Pancreas (tissue), 10 donors: ENCODE measurements around the gene FOXB2. TPM values are rescaled to one million over a fixed set of nuclear protein-coding genes. Genes with fewer than 3 reads are reported as not detected.

Experiments
- ATAC-seq, 4 donors: fragments of 200-7000 bp; cut with Tn5 transposase; one replicate each; pipeline versions ENCODE4 v1.8.0 to v1.9.1; 2020; ENCODE audit warnings: mild to moderate bottlenecking in 4 of 4, moderate library complexity in 4 of 4
- DNase-seq, 6 donors: peaks; one replicate each; pipeline ENCODE4 v3.0.0-alpha.2; 2020
- FAIRE-seq: peaks from 2 replicates; lab custom pipeline; 2012; peaks lifted over from hg19 to GRCh38; lab: Jason Lieb, UNC
- H3K27ac ChIP-seq, 4 donors: fragments of 200-600 bp; sonication (generic); 1 replicate in 3 of 4; 2 replicates in 1 of 4; pipeline versions ENCODE4 v1.5.0 to v1.8.0; 2020
- H3K27me3 ChIP-seq, 4 donors: fragments of 200-600 bp; one replicate each; pipeline ENCODE4 v1.8.0; 2021
- H3K36me3 ChIP-seq, 3 donors: fragments of 200-600 bp; sonication (generic) in 1 of 3; one replicate each; pipeline versions ENCODE4 v1.5.0 to v1.8.0; 2020 to 2021
- H3K4me1 ChIP-seq, 3 donors: fragments of 200-600 bp; one replicate each; pipeline ENCODE4 v1.8.0; 2021
- H3K4me3 ChIP-seq, 4 donors: fragments of 200-600 bp; sonication (generic) in 2 of 4; one replicate each; pipeline versions ENCODE4 v1.5.0 to v1.8.0; 2020 to 2021
- H3K9me3 ChIP-seq, 4 donors: fragments of 200-600 bp; one replicate each; pipeline ENCODE4 v1.8.0; 2021
- WGBS, 2 donors: extraction: QIAGEN DNeasy Blood & Tissue Kit; methylation state at CpG; one replicate each; pipeline ENCODE4 v1.1.7; 2013; 5-methylcytosine and 5-hydroxymethylcytosine counted together
- intact Hi-C, 3 donors: fragments of 100-400 bp; cut with DNase I; formaldehyde crosslinking; loops; one replicate each; pipeline versions ENCODE4 v1.11.1 to v1.14.2; 2022
- polyA plus RNA-seq, 2 donors: library from polyadenylated mRNA; stranded (reverse); fragments of 200-250 nt; gene quantifications; one replicate each; pipeline ENCODE4 v1.2.3, GENCODE V29; 2013
- total RNA-seq, 6 donors: library from RNA; stranded (reverse); fragmentation: NEBNext Ultra II Directional in 4 of 6; extraction: Animal tissue kit (Norgen Biotek cat#: 25700) in 4 of 6; gene quantifications; one replicate each; pipeline versions ENCODE4 v1.2.1 to v1.2.4, GENCODE V29; 2021 to 2023
- TF ChIP-seq, protein P1 (sequence below), 4 donors: fragments of 200-600 bp; sonication (generic) in 3 of 4; IDR thresholded peaks; one replicate each; pipeline versions ENCODE4 v1.5.0 to v1.8.0; 2021; ENCODE audit warnings: antibody characterized with exemption in 4 of 4
- donor health status: healthy with polysubstance abuse.
- donor health status: DM: no; HTN: no; CAD: no; lungs with moderate emphysema.
- donor health status: DM: no; HTN: no; CAD: no.
- donor health status: control.
- donor health status: control.
- donor health status: Bipolar disorder and iron deficiency.
- donor health status: DM: yes; HTN: yes; CAD: no.
- donor health status: DM: no; HTN: no; CAD: no.
- donor health status: DM: no; HTN: no; CAD: no.
- donor health status: DM: yes; HTN: yes; CAD: no.

Gene FOXB2
- total and polyA plus RNA-seq, 8 donors: not detected

DNA sequence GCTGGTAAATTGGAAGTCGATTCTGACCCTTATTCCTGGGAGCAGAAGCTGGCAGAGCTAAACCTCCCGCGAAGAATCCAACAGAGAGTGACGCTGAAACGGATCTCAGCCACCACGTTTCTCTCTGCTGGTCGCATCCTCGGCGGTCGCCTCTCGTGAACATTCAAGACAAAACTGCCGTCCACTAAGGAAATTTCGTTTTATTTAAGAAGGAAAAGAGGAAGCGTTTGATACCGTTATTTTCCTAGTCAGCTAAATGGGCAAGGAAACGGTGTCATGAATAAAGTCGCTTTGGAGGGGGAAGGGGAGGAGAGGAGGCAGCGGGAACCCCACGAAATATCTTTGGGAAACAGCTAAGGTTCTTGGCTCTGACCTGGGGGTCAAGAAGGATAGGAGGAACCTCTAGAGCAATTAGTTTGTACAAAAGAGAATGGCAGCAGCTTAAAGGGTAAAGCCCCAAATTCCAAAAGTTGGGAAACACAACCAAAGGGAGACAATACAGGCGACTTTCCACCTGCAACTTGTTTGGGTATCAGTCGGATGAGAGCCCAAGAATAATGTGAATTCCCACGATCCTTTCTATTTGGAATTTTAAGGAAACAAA is 1.9 kb downstream of the FOXB2 start:
- WGBS, 2 donors: 3 to 7% methylated on average over 22 of the region's 22 CpGs
- H3K4me1 ChIP-seq: peaks cover 0 to 8% (median 4%) of the 10 kb centered on the region in 3 donors

DNA sequence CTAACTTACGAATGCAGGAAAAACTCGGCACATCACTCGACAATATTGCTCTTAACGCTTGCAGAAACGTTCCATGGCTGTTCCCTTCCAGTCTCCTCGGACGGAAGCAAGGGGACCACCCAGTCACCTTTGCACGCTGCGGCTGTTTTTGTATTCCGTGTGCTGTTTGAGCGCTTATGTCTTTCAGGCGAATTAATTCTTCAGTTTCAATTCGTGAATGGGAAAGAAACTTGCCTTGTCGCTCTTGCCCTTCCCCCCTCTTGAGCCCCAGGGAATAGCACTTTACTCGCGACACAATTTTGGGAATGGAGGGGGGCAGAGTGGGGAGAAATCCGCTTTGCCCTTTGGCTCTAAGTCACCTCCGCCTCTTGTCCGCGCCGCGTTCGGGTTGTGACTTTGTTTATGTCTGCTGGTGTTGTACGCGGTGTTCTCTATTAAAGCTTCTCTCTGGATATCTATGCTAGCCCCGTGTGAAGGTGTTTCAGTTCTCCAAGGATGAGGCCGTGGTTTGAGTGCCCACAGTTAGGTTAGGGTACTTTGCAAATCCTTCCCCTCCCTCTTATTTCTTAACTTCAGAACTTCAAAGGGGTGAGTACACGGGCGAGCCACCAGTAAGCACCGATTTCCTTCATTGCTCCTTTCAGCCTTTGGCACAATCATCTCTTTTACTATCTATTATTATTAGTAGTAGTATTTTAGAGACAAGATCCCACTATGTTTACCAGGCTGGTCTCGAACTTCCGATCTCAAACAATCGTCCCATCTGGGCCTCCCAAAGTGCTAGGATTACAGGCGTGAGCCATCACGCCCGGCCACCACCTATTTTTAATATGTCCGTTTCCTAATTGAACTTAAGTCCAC is 2.7 kb downstream of the FOXB2 start:
- ATAC-seq (no peak), FAIRE-seq (no peak), DNase-seq (no peak)
- Histone ChIP-seq H3K4me3 (no peak overlapping the region), H3K9me3 (no peaks in the 10 kb centered on the region), H3K36me3 (no peaks in the 10 kb centered on the region), H3K4me1 (peaks cover 0 to 8% (median 4%) of the 10 kb centered on the region in 3 donors), H3K27me3 (peaks cover 5 to 65% (median 20%) of the 10 kb centered on the region in 4 donors), H3K27ac (no peak overlapping the region)
- intact Hi-C loops: no loop called here
- TF ChIP-seq, protein P1, sequence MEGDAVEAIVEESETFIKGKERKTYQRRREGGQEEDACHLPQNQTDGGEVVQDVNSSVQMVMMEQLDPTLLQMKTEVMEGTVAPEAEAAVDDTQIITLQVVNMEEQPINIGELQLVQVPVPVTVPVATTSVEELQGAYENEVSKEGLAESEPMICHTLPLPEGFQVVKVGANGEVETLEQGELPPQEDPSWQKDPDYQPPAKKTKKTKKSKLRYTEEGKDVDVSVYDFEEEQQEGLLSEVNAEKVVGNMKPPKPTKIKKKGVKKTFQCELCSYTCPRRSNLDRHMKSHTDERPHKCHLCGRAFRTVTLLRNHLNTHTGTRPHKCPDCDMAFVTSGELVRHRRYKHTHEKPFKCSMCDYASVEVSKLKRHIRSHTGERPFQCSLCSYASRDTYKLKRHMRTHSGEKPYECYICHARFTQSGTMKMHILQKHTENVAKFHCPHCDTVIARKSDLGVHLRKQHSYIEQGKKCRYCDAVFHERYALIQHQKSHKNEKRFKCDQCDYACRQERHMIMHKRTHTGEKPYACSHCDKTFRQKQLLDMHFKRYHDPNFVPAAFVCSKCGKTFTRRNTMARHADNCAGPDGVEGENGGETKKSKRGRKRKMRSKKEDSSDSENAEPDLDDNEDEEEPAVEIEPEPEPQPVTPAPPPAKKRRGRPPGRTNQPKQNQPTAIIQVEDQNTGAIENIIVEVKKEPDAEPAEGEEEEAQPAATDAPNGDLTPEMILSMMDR (IDR thresholded peaks at IDR 0.05): no peak
- 9% methylated on average over 37 of the region's 37 CpGs for WGBS, 2 donors

More for the DNA sequence above, 1.9 kb downstream of the FOXB2 start:
- TF ChIP-seq, protein P1 (IDR thresholded peaks at IDR 0.05): no peak
- ATAC-seq (no peak), DNase-seq (no peak), FAIRE-seq (no peak)
- no peak overlapping the region for H3K4me3 ChIP-seq
- H3K9me3 ChIP-seq: no peaks in the 10 kb centered on the region
- peaks cover 5 to 68% (median 20%) of the 10 kb centered on the region in 4 donors for H3K27me3 ChIP-seq
- intact Hi-C loops: no loop called here
- H3K27ac ChIP-seq: no peak overlapping the region
- no peaks in the 10 kb centered on the region for H3K36me3 ChIP-seq

DNA sequence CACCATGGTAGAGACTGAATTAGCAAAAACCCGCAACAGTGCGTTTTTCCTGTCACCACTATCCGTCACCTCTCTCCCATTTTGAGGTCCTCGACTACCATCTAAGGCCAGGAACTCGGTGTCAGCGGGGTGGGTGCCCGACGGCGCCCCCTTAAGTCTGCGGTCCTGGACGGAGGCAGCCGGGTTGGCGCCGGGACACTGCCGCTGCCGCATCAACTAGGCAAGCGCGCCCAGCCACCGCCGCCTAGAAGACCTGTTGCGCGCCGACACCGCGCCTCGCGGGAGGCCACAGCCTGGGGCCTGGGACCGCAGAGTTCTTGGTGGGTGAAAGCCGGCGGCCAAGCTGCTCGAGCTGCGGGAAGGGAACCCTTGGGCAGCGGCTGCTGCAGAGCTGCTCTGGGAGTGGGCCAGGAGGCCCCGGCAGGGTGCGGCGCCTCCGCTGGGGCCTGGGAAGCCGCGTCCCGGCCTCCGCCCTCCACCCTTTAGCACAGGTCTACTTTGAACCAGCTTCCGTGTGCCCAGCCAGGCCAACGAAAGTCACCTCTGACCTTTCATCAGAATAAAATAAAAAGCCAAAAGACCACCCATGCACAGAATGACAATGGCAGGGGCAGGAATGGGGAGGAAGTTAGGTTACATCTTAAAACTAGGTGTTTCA is 3.5 kb downstream of the FOXB2 start:
- H3K36me3 ChIP-seq: no peaks in the 10 kb centered on the region
- TF ChIP-seq, protein P1 (IDR thresholded peaks at IDR 0.05): no peak
- peak in 2 of 6 donors; percentile 54 to 62 for DNase-seq
- intact Hi-C loops: no loop called here
- H3K27ac ChIP-seq: no peak overlapping the region
- 8 to 10% methylated on average over 42 to 43 of the region's 43 CpGs for WGBS, 2 donors
- no peak for FAIRE-seq
- no peak for ATAC-seq
- peaks cover 0 to 8% (median 4%) of the 10 kb centered on the region in 3 donors for H3K4me1 ChIP-seq
- no peak overlapping the region for H3K4me3 ChIP-seq
- H3K9me3 ChIP-seq: no peaks in the 10 kb centered on the region
- H3K27me3 ChIP-seq: peaks cover 5 to 62% (median 20%) of the 10 kb centered on the region in 4 donors

DNA sequence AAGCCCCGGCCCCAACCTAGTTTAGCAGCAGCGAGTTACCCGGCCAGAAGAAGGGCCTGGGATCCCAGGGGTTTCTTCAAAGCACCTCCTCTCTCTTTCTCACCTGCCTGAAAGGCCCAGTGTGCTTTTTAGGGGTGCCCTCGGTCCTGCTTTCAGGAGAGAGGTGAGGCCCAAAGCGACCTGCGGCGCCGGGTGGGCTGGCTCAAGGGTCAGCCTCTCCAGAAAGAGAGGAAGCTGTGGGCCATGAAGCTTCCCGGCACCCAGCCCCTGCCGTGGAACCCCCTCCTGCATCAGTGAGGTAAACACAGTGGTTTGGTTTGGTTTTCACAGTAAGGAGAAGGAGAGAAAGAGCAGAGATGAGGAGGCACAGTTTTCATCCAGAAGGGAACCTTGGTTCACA is 4.3 kb downstream of the FOXB2 start:
- 36 to 38% methylated on average over 10 of the region's 10 CpGs for WGBS, 2 donors
- no peaks in the 10 kb centered on the region for H3K36me3 ChIP-seq
- H3K4me1 ChIP-seq: peaks cover 0 to 5% (median 2%) of the 10 kb centered on the region in 3 donors
- no peak for ATAC-seq
- no peak overlapping the region for H3K27ac ChIP-seq
- no peak overlapping the region for H3K4me3 ChIP-seq
- peaks cover 5 to 57% (median 18%) of the 10 kb centered on the region in 4 donors for H3K27me3 ChIP-seq
- no peak for FAIRE-seq
- TF ChIP-seq, protein P1 (IDR thresholded peaks at IDR 0.05): no peak
- H3K9me3 ChIP-seq: no peaks in the 10 kb centered on the region
- intact Hi-C loops: no loop called here
- DNase-seq: no peak
